SKM-1 treated with dmso at 0.1 percent for 144 hours (cell line): ENCODE data around the gene WDR53.
"Not testable (repeated sequence)": the region's sequence is repeated elsewhere in the genome, so short reads cannot be mapped to it uniquely, and the experiment has no call there.

Experiments
- DNase-seq: peaks from one replicate; lab custom pipeline; 2025; ENCODE audit not compliant: unreplicated experiment; lab: John Stamatoyannopoulos, UW

Gene WDR53

GRCh38 chr3:196518966-196519717, 49.2 kb downstream of the WDR53 start:
- peak; percentile 61 for DNase-seq

GRCh38 chr3:196517919-196518318, 50.4 kb downstream of the WDR53 start:
- no peak for DNase-seq

- no peak for DNase-seq
Measured at GRCh38 chr3:196517162-196517800, 51.1 kb downstream of the WDR53 start.

- no peak for DNase-seq
Measured at GRCh38 chr3:196514913-196515621, 53.3 kb downstream of the WDR53 start, which contains the start of gene SMCO1. TSS of gene SMCO1 (minus strand) at chr3:196515346. CDS start at chr3:196515209, 137 bp downstream.

GRCh38 chr3:196514350-196514716, 54.0 kb downstream of the WDR53 start:
- DNase-seq: no peak

GRCh38 chr3:196513697-196514349, 54.5 kb downstream of the WDR53 start:
- DNase-seq: no peak

- not testable (repeated sequence) for DNase-seq
Measured at GRCh38 chr3:196511646-196512425, 56.5 kb downstream of the WDR53 start.

- DNase-seq: not testable (repeated sequence)
Measured at GRCh38 chr3:196511108-196511507, 57.2 kb downstream of the WDR53 start.

GRCh38 chr3:196506687-196507086, 61.7 kb downstream of the WDR53 start:
- no peak for DNase-seq

- DNase-seq: no peak
Measured at GRCh38 chr3:196504556-196504955, 63.8 kb downstream of the WDR53 start.
